OCI-LY1 (cell line): ENCODE results near the gene CNN3.

Experiments used
- CTCF ChIP-seq: fragments of 200-600 bp; sonication (generic), shearing (Covaris generic); IDR thresholded peaks from 2 replicates; pipeline ENCODE4 v1.5.1; 2017; ENCODE audit warnings: mild to moderate bottlenecking, antibody characterized with exemption, low read length, moderate library complexity, mixed read lengths
- EZH2 ChIP-seq: fragments of 200-600 bp; sonication (generic), shearing (Covaris generic); IDR thresholded peaks from 2 replicates; pipeline ENCODE4 v1.8.0; 2017; ENCODE audit warnings: borderline replicate concordance, mixed run types, mild to moderate bottlenecking, antibody characterized with exemption, low read length, moderate library complexity, mixed read lengths

DNA sequence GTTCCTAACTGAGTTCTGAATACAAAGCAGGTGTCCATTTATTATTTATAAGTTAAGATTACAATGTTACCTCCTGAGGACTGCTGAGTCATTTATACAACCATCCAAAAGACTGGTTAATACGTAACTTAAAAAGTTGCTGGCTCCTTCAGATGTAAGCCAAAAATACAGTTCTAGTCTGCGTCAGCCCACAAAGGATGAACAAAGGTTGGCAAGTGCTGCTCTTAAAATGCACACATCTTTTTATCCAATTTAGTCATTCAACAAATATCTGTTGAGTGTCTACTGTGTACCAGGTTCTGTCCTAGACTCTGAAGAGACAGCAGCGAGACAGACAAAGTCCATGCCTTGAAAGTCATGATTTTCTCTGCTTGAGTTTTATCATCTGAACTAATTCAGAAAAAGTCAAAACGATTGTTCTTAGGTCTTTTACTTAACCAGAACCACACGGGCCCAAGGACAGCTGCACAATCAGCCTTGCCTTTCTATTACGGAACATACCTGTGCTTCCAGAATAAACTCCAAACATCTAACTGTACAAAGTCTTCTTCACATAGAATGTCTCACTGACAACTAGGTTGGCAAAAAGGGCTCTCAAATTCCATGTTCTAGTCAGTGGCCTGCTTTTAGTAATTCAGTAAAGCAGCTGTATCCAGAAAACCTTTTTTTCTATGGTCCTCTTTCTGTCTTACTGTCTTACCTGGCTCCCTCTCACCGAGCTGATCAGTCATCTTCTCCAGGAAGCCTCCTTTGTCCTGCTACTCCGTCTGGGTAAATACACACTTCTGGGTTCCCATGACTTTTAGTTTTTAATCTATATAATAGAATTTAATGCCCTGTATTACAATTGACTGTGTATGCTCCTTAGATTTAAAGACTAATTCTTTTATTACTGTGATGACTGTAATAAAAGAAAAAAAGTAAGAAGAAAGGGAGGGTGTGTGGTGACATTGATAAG, 15.5 kb upstream of the CNN3 start:
- TF ChIP-seq CTCF (no peak), EZH2 (no peak)
